ENCODE measurements around the gene GFER.

GFER gene

DNA sequence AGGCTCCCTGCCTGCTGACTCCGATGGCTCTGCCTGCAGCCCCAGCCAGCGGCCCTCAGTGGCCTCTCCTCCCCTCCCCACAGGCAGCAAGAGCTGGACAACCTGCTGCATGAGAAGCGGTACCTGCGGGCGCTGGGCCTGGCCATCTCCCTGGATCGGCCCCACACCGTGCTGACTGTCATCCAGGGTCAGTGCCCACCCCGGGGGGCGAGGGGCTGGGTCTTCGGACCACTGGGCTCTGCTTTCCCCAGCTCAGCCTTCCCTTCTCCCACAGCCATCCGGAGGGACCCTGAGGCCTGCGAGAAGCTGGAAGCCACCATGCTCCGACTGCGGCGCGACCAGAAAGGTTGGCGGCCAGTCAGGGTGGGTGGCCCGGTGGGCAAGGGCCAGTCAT lies 6.1 kb upstream of the GFER start:
- TF ChIP-seq, protein P1, sequence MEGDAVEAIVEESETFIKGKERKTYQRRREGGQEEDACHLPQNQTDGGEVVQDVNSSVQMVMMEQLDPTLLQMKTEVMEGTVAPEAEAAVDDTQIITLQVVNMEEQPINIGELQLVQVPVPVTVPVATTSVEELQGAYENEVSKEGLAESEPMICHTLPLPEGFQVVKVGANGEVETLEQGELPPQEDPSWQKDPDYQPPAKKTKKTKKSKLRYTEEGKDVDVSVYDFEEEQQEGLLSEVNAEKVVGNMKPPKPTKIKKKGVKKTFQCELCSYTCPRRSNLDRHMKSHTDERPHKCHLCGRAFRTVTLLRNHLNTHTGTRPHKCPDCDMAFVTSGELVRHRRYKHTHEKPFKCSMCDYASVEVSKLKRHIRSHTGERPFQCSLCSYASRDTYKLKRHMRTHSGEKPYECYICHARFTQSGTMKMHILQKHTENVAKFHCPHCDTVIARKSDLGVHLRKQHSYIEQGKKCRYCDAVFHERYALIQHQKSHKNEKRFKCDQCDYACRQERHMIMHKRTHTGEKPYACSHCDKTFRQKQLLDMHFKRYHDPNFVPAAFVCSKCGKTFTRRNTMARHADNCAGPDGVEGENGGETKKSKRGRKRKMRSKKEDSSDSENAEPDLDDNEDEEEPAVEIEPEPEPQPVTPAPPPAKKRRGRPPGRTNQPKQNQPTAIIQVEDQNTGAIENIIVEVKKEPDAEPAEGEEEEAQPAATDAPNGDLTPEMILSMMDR (IDR thresholded peaks at IDR 0.05; ENCODE audit: unreplicated experiment in 3 of 3): no peak
- Mint-ChIP-seq H3K36me3 (ENCODE audit: low read depth) (peaks cover 3% of the 10 kb centered on the region), H3K27me3 (ENCODE audit: low read depth) (peaks cover 45% of the 10 kb centered on the region), H3K4me3 (no peak overlapping the region), H3K27ac (no peak overlapping the region), H3K4me1 (peaks cover 16% of the 10 kb centered on the region), H3K9me3 (no peaks in the 10 kb centered on the region)

- Mint-ChIP-seq H3K4me1 (peaks cover 18% of the 10 kb centered on the region), H3K27ac (no peak overlapping the region), H3K9me3 (no peaks in the 10 kb centered on the region), H3K27me3 (ENCODE audit: low read depth) (peaks cover 51% of the 10 kb centered on the region), H3K4me3 (no peak overlapping the region), H3K36me3 (ENCODE audit: low read depth) (peaks cover 3% of the 10 kb centered on the region)
- TF ChIP-seq, protein P1 (IDR thresholded peaks at IDR 0.05; ENCODE audit: unreplicated experiment in 3 of 3): no peak
These were observed 5.4 kb upstream of the GFER start for GRCh38 chr16:1978476-1979120.

- Mint-ChIP-seq H3K4me3 (no peak overlapping the region), H3K27me3 (ENCODE audit: low read depth) (peaks cover 51% of the 10 kb centered on the region), H3K9me3 (no peaks in the 10 kb centered on the region), H3K4me1 (peaks cover 18% of the 10 kb centered on the region), H3K36me3 (ENCODE audit: low read depth) (peaks cover 3% of the 10 kb centered on the region), H3K27ac (no peak overlapping the region)
- TF ChIP-seq, protein P1 (IDR thresholded peaks at IDR 0.05; ENCODE audit: unreplicated experiment in 3 of 3): no peak
These were observed 4.5 kb upstream of the GFER start for GRCh38 chr16:1979271-1980029.

- peaks cover 25% of the 10 kb centered on the region for H3K4me1 Mint-ChIP-seq
- peaks cover 3% of the 10 kb centered on the region for H3K36me3 Mint-ChIP-seq (ENCODE audit: low read depth)
- H3K9me3 Mint-ChIP-seq: no peaks in the 10 kb centered on the region
- H3K27me3 Mint-ChIP-seq (ENCODE audit: low read depth): peaks cover 51% of the 10 kb centered on the region
- TF ChIP-seq, protein P1 (IDR thresholded peaks at IDR 0.05; ENCODE audit: unreplicated experiment in 3 of 3): no peak
- peak overlapping the region in 1 of 3 experiments; percentile 20 for H3K4me3 Mint-ChIP-seq
- H3K27ac Mint-ChIP-seq: no peak overlapping the region
These were observed 3.8 kb upstream of the GFER start for GRCh38 chr16:1980030-1980769.

DNA sequence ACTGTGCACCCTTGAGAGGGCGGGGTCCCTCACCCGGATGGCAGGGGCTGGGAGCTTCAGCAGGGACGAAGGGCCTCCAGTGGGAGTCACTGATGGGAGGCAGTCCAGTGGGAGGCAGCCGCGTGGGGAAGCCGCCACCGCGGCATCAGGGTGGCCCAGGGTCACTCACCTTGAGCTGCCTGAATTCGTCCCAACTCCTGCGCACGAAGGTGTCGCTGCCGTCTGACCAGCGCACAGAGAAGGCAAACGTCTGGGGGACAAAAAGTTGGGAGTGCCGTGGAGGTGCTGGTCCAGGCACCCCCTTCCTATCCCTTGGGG lies 3.3 kb upstream of the GFER start:
- peaks cover 3% of the 10 kb centered on the region for H3K36me3 Mint-ChIP-seq (ENCODE audit: low read depth)
- peaks cover 25% of the 10 kb centered on the region for H3K4me1 Mint-ChIP-seq
- H3K9me3 Mint-ChIP-seq: no peaks in the 10 kb centered on the region
- H3K27me3 Mint-ChIP-seq (ENCODE audit: low read depth): peaks cover 51% of the 10 kb centered on the region
- TF ChIP-seq, protein P1 (IDR thresholded peaks at IDR 0.05; ENCODE audit: unreplicated experiment in 3 of 3): no peak
- no peak overlapping the region for H3K27ac Mint-ChIP-seq
- peak overlapping the region in 1 of 3 experiments; percentile 20 for H3K4me3 Mint-ChIP-seq
